ENCODE measurements around the gene TIMMDC1. TPM values are rescaled to one million over a fixed set of nuclear protein-coding genes. Genes with fewer than 3 reads are reported as not detected.

Gene TIMMDC1
- total and polyA plus RNA-seq, 9 of the 15 experiments (the other 6 are each of a cell fraction or from before 2014, with no cell fraction given) = 62.1 to 226 (median 86.6) TPM

GRCh38 chr3:119558626-119559317, 60.4 kb downstream of the TIMMDC1 start:
- no peaks in the 10 kb centered on the region for H4K20me1 ChIP-seq (replicated peaks; ENCODE audit: control insufficient read depth, insufficient read depth, low read length)
- peak overlapping the region; percentile 78 for H3K4me2 ChIP-seq (ENCODE audit: insufficient read depth, low read length)
- TSS peak; percentile 72 for BruUV-seq (replicated peaks)
- no peaks in the 10 kb centered on the region for H3K36me3 ChIP-seq (ENCODE audit: control insufficient read depth, insufficient read depth, low read length)
- FAIRE-seq (no peak), ATAC-seq (peak; percentile 66), DNase-seq (ENCODE audit: extremely low read depth in 1 of 4, low spot score in 3 of 4) (peak in 1 of 4 experiments; percentile 10)
- ChIA-PET CTCF (ENCODE audit: low intra/inter-chr PET ratio) (no interaction called here), POLR2A (interaction anchor here (0.9 to 1.0 kb wide), 2 partner anchors 12 to 26 kb away, joined by 3 read pairs; no protein-coding TSS in a partner anchor)
- no peaks in the 10 kb centered on the region for H3K27me3 ChIP-seq (ENCODE audit: control insufficient read depth in 2 of 2, insufficient read depth in 2 of 2, low read length in 2 of 2)
- peaks cover 8% of the 10 kb centered on the region; the same call in 1 of the 3 replicates for H3K79me2 ChIP-seq (ENCODE audit: control insufficient read depth, insufficient read depth, low read length)
- peak overlapping the region; percentile 56 to 76; a peak in 3 of 4 replicates for H3K9ac ChIP-seq (ENCODE audit: insufficient read depth in 1 of 2, low read depth in 2 of 2, low read length in 2 of 2)
- intact Hi-C loops (cut with micrococcal nuclease) (loop anchor here (2.0 to 5.0 kb wide), 3 partner anchors 34 to 119 kb away; partner anchors contain the start of genes COX17 and TIMMDC1), in situ Hi-C loops (cut with MboI) (no loop called here)
- H3K4me1 ChIP-seq (replicated peaks in 1 of 2; ENCODE audit: control insufficient read depth in 2 of 2, insufficient read depth in 2 of 2, low read length in 2 of 2) = peaks cover 0 to 12% of the 10 kb centered on the region in 2 experiments; a peak in 3 of 5 replicates
- 16% methylated on average over 8 of the region's 9 CpGs for WGBS (ENCODE audit: insufficient coverage, low coverage, missing lambda C conversion rate)
- H2AFZ ChIP-seq (ENCODE audit: low read depth, low read length) = peak overlapping the region; percentile 89
- H3K27ac ChIP-seq (ENCODE audit: extremely low read depth, low read depth, low read length) = peak overlapping the region; percentile 73
- peak overlapping the region; percentile 37 for H3K4me3 ChIP-seq
- H3K9me1 ChIP-seq (ENCODE audit: control insufficient read depth, insufficient read depth, low read length) = no peaks in the 10 kb centered on the region
- no peaks in the 10 kb centered on the region for H3K9me3 ChIP-seq (replicated peaks; ENCODE audit: control insufficient read depth, insufficient read depth, low read depth, low read length)
- TF ChIP-seq SP2 (IDR thresholded peaks at IDR 0.05; ENCODE audit: extremely low read depth, low read depth, low read length, poor library complexity, severe bottlenecking) = no peak
- TF ChIP-seq YY1 (IDR thresholded peaks at IDR 0.05; ENCODE audit: borderline replicate concordance in 1 of 3, control insufficient read depth in 1 of 3, extremely low read depth in 1 of 3, insufficient read depth in 3 of 3, insufficient read length in 1 of 3, insufficient replicate concordance in 2 of 3, low read depth in 1 of 3, low read length in 2 of 3) = peak in 1 of 3 experiments; percentile 53
- TF ChIP-seq NFATC3 (IDR thresholded peaks at IDR 0.05) = no peak
- TF ChIP-seq L3MBTL2 (IDR thresholded peaks at IDR 0.05) = no peak
- no peak for TF ChIP-seq GTF2B (IDR thresholded peaks at IDR 0.05; ENCODE audit: extremely low read depth, insufficient read length)
- TF ChIP-seq THRA (IDR thresholded peaks at IDR 0.05) = no peak
- no peak for TF ChIP-seq VEZF1 (CRISPR knock-in tag; IDR thresholded peaks at IDR 0.05)
- TF ChIP-seq COPS2 (conservative IDR thresholded peaks at IDR 0.05) = no peak
- no peak for TF ChIP-seq ELK3 (CRISPR knock-in tag; IDR thresholded peaks at IDR 0.05)
- no peak for TF ChIP-seq ZNF175 (CRISPR knock-in tag; IDR thresholded peaks at IDR 0.05; ENCODE audit: low read depth)
- no peak for TF ChIP-seq BCL6 (CRISPR knock-in tag; IDR thresholded peaks at IDR 0.05)
- no peak for TF ChIP-seq ZNF143 (CRISPR knock-in tag; IDR thresholded peaks at IDR 0.05)
- no peak for TF ChIP-seq CEBPG (CRISPR knock-in tag; IDR thresholded peaks at IDR 0.05)
- peak in 1 of 2 experiments; percentile 70; a peak in 2 of 4 replicates for TF ChIP-seq CEBPG (tag; conservative IDR thresholded peaks at IDR 0.05 in 1 of 2, IDR thresholded peaks at IDR 0.05 in 1 of 2)
- no peak for TF ChIP-seq ZNF584 (CRISPR knock-in tag; IDR thresholded peaks at IDR 0.05; ENCODE audit: low read depth)
